T-cell (primary cell): ENCODE data around the gene GCNA. TPM values are rescaled to one million over a fixed set of nuclear protein-coding genes. Genes with fewer than 3 reads are reported as not detected.
A peak's percentile ranks its signal among the peaks of the same experiment; 100 is the strongest.
"Not testable (repeated sequence)": the region's sequence is repeated elsewhere in the genome, so short reads cannot be mapped to it uniquely, and the experiment has no call there.

ENCODE experiments used
- ATAC-seq, 4 experiments: fragments of 200-7000 bp in 3 of 4; fragments of 150-1000 bp in 1 of 4; cut with Tn5 transposase; replicated peaks in 1 of 4; 1 replicate in 3 of 4; 2 replicates in 1 of 4; pipeline ENCODE4 v1.10.0; 2021; ENCODE audit warnings: moderate library complexity in 3 of 4, mild to moderate bottlenecking in 2 of 4, moderate number of reproducible peaks in 1 of 4
- CTCF ChIA-PET, 2 donors: fragments of 300-600 bp; sonication (Branson Sonifier 250); formaldehyde crosslinking; loops; one replicate each; lab custom pipeline; 2022; ENCODE audit warnings: antibody characterized with exemption in 2 of 2; lab: Charles Lee
- POLR2A ChIA-PET, 2 donors: fragments of 300-600 bp; sonication (Branson Sonifier 250); formaldehyde crosslinking; loops; one replicate each; lab custom pipeline; 2022; ENCODE audit warnings: antibody characterized with exemption in 2 of 2; lab: Charles Lee
- DNase-seq, 35 experiments: peaks; one replicate each; pipeline versions ENCODE4 v3.0.0 to v3.0.0-alpha.2; 2013 to 2023
- H3K27ac ChIP-seq: one replicate; pipeline ENCODE4 v1.5.1; 2013; ENCODE audit warnings: low read length
- H3K27me3 ChIP-seq, 2 experiments: replicated peaks in 1 of 2; 1 replicate in 1 of 2; 2 replicates in 1 of 2; pipeline versions ENCODE4 v1.6.1 to v1.7.0; 2013; ENCODE audit warnings: low read length in 1 of 2, mixed read lengths in 1 of 2; ENCODE audit not compliant: control insufficient read depth in 2 of 2, insufficient read depth in 2 of 2; ENCODE audit errors: extremely low read depth in 1 of 2
- H3K36me3 ChIP-seq, 2 donors: 1 replicate in 1 of 2; 2 replicates in 1 of 2; pipeline versions ENCODE4 v1.6.1 to v1.7.0; 2013; ENCODE audit warnings: low read length in 1 of 2; ENCODE audit not compliant: control insufficient read depth in 2 of 2, insufficient read depth in 1 of 2; ENCODE audit errors: extremely low read depth in 1 of 2
- H3K4me1 ChIP-seq, 2 experiments: 1 replicate in 1 of 2; 2 replicates in 1 of 2; pipeline versions ENCODE4 v1.6.1 to v1.7.0; 2013; ENCODE audit warnings: low read length in 2 of 2, mixed read lengths in 1 of 2; ENCODE audit not compliant: insufficient read depth in 2 of 2, control insufficient read depth in 1 of 2; ENCODE audit errors: extremely low read depth in 1 of 2
- H3K4me3 ChIP-seq, 2 donors: 1 replicate in 1 of 2; 2 replicates in 1 of 2; pipeline versions ENCODE4 v1.5.1 to v1.7.0; 2013; ENCODE audit warnings: mild to moderate bottlenecking in 2 of 2, low read length in 1 of 2, moderate library complexity in 1 of 2; ENCODE audit not compliant: control insufficient read depth in 1 of 2; ENCODE audit errors: extremely low read depth in 1 of 2
- H3K9me3 ChIP-seq: 2 replicates; pipeline ENCODE4 v1.7.0; 2013
- H3K27ac Mint-ChIP-seq, 2 donors: one replicate each; pipeline ENCODE4 v1.8.0; 2020 to 2021; ENCODE audit warnings: mild to moderate bottlenecking in 2 of 2, mixed read lengths in 2 of 2
- H3K27me3 Mint-ChIP-seq, 2 donors: one replicate each; pipeline ENCODE4 v1.8.0; 2021 to 2022; ENCODE audit warnings: mixed read lengths in 2 of 2
- H3K36me3 Mint-ChIP-seq: one replicate; pipeline ENCODE4 v1.8.0; 2021; ENCODE audit warnings: mixed read lengths
- H3K4me1 Mint-ChIP-seq, 3 donors: one replicate each; pipeline ENCODE4 v1.8.0; 2020 to 2022; ENCODE audit warnings: mixed read lengths in 3 of 3, mild to moderate bottlenecking in 1 of 3
- H3K4me3 Mint-ChIP-seq, 3 donors: one replicate each; pipeline ENCODE4 v1.8.0; 2020 to 2022; ENCODE audit warnings: mild to moderate bottlenecking in 3 of 3, mixed read lengths in 3 of 3, moderate library complexity in 3 of 3
- H3K9me3 Mint-ChIP-seq, 3 donors: one replicate each; pipeline ENCODE4 v1.8.0; 2020 to 2022; ENCODE audit warnings: mixed read lengths in 3 of 3
- WGBS: methylation state at CpG from one replicate; pipeline ENCODE4 v1.1.5; 2013; ENCODE audit warnings: missing lambda C conversion rate; ENCODE audit not compliant: insufficient coverage; 5-methylcytosine and 5-hydroxymethylcytosine counted together
- total RNA-seq, 35 experiments: library from RNA in 6 of 35; stranded (reverse) in 6 of 35; fragments of 120-200 nt in 1 of 35; gene quantifications; one replicate each; pipeline versions ENCODE4 v1.2.1 to v1.2.4 and lab custom pipeline; 2013 to 2026

The GCNA gene
- total RNA-seq, 5 donors from 2014 or later (not counting 1 experiment from before 2014, with no cell fraction given) = 5.2 to 8.6 (median 5.6) TPM

- Mint-ChIP-seq H3K27me3 (peaks cover 0 to 3% of the 10 kb centered on the region in 2 donors), H3K4me3 (no peak overlapping the region), H3K27ac (no peak overlapping the region), H3K4me1 (peaks cover 0 to 5% (median 0%) of the 10 kb centered on the region in 3 donors), H3K9me3 (no peaks in the 10 kb centered on the region), H3K36me3 (peaks cover 9% of the 10 kb centered on the region)
- POLR2A ChIA-PET = no interaction called here
- no CpG with 5 or more reads among the region's 5 CpGs for WGBS
- H3K27me3 ChIP-seq = no peaks in the 10 kb centered on the region
- H3K27ac ChIP-seq = no peak overlapping the region
- H3K9me3 ChIP-seq = no peaks in the 10 kb centered on the region
- no peak for DNase-seq
- no peak for ATAC-seq
- H3K36me3 ChIP-seq = peaks cover 0 to 14% of the 10 kb centered on the region in 2 donors
- peaks cover 0 to 11% of the 10 kb centered on the region in 2 experiments for H3K4me1 ChIP-seq
- H3K4me3 ChIP-seq = no peak overlapping the region
- CTCF ChIA-PET = no interaction called here
These were observed 3.0 kb downstream of the GCNA start for GRCh38 chrX:71581210-71581609.

- Mint-ChIP-seq H3K36me3 (peaks cover 3% of the 10 kb centered on the region), H3K27me3 (peaks cover 0 to 3% of the 10 kb centered on the region in 2 donors), H3K9me3 (no peaks in the 10 kb centered on the region), H3K4me3 (no peak overlapping the region), H3K27ac (peak overlapping the region in 1 of 2 donors; percentile 29), H3K4me1 (peaks cover 0 to 7% (median 0%) of the 10 kb centered on the region in 3 donors)
- no peaks in the 10 kb centered on the region for H3K36me3 ChIP-seq
- H3K4me1 ChIP-seq = no peaks in the 10 kb centered on the region
- no peak for DNase-seq
- CTCF ChIA-PET = interaction anchor here in 1 of 2 donors (1.4 kb wide), 1 partner anchor 65 kb away, joined by 3 read pairs; no protein-coding TSS in a partner anchor
- H3K9me3 ChIP-seq = no peaks in the 10 kb centered on the region
- no peak for ATAC-seq
- POLR2A ChIA-PET = no interaction called here
- no peaks in the 10 kb centered on the region for H3K27me3 ChIP-seq
- H3K27ac ChIP-seq = no peak overlapping the region
- WGBS = 100% methylated on average over 1 of the region's 2 CpGs
- H3K4me3 ChIP-seq = no peak overlapping the region
These were observed 8.7 kb downstream of the GCNA start for GRCh38 chrX:71586929-71587328.

GRCh38 chrX:71593210-71593609 is 15.0 kb downstream of the GCNA start:
- H3K4me3 Mint-ChIP-seq, CTCF ChIA-PET, H3K9me3 Mint-ChIP-seq, H3K4me1 ChIP-seq, H3K27ac Mint-ChIP-seq, ATAC-seq, H3K4me3 ChIP-seq, H3K9me3 ChIP-seq, H3K27ac ChIP-seq, POLR2A ChIA-PET, H3K27me3 ChIP-seq, H3K27me3 Mint-ChIP-seq, H3K4me1 Mint-ChIP-seq, DNase-seq: not testable (repeated sequence)
- H3K36me3 Mint-ChIP-seq = peaks cover 10% of the 10 kb centered on the region
- H3K36me3 ChIP-seq = peaks cover 0 to 14% of the 10 kb centered on the region in 2 donors
- WGBS = no CpG with 5 or more reads among the region's 8 CpGs

- Histone ChIP-seq H3K9me3 (no peaks in the 10 kb centered on the region), H3K4me1 (peaks cover 0 to 4% of the 10 kb centered on the region in 2 experiments), H3K27ac (no peak overlapping the region), H3K4me3 (no peak overlapping the region), H3K27me3 (no peaks in the 10 kb centered on the region), H3K36me3 (peaks cover 0 to 39% of the 10 kb centered on the region in 2 donors)
- Mint-ChIP-seq H3K27me3 (peaks cover 0 to 4% of the 10 kb centered on the region in 2 donors), H3K4me3 (no peak overlapping the region), H3K27ac (peak overlapping the region; percentile 29 to 36), H3K36me3 (peaks cover 40% of the 10 kb centered on the region), H3K9me3 (no peaks in the 10 kb centered on the region), H3K4me1 (peaks cover 3 to 16% (median 9%) of the 10 kb centered on the region in 3 donors)
- ATAC-seq (peak in 3 of 4 experiments; percentile 33 to 70 (median 50)), DNase-seq (peak in 1 of 35 experiments; percentile 41)
- POLR2A ChIA-PET = no interaction called here
- WGBS = no CpG with 5 or more reads among the region's 2 CpGs
- CTCF ChIA-PET = interaction anchor here (0.6 kb wide), 2 partner anchors 52 to 102 kb away, joined by 3 to 4 read pairs; no protein-coding TSS in a partner anchor
These were observed 21.7 kb downstream of the GCNA start for GRCh38 chrX:71599965-71600364.

- H3K27me3 Mint-ChIP-seq = peaks cover 0 to 11% of the 10 kb centered on the region in 2 donors
- peak overlapping the region; percentile 4 to 69 for H3K27ac Mint-ChIP-seq
- Histone ChIP-seq H3K4me3 (no peak overlapping the region), H3K4me1 (peaks cover 3 to 38% of the 10 kb centered on the region in 2 experiments), H3K36me3 (peaks cover 0 to 33% of the 10 kb centered on the region in 2 donors), H3K27ac (no peak overlapping the region), H3K9me3 (no peaks in the 10 kb centered on the region), H3K27me3 (no peaks in the 10 kb centered on the region)
- no peak for DNase-seq
- H3K36me3 Mint-ChIP-seq = peaks cover 44% of the 10 kb centered on the region
- POLR2A ChIA-PET = no interaction called here
- CTCF ChIA-PET = no interaction called here
- no peaks in the 10 kb centered on the region for H3K9me3 Mint-ChIP-seq
- 72% methylated on average over 16 of the region's 33 CpGs for WGBS
- H3K4me1 Mint-ChIP-seq = peaks cover 40 to 47% (median 44%) of the 10 kb centered on the region in 3 donors
- no peak overlapping the region for H3K4me3 Mint-ChIP-seq
- no peak for ATAC-seq
These were observed 25.4 kb downstream of the GCNA start for GRCh38 chrX:71603618-71604017.

- ChIA-PET CTCF (no interaction called here), POLR2A (no interaction called here)
- H3K9me3 Mint-ChIP-seq = no peaks in the 10 kb centered on the region
- ATAC-seq = no peak
- H3K27me3 Mint-ChIP-seq = peaks cover 0 to 13% of the 10 kb centered on the region in 2 donors
- H3K4me1 Mint-ChIP-seq = peaks cover 45 to 53% (median 49%) of the 10 kb centered on the region in 3 donors
- WGBS = 86% methylated on average over 5 of the region's 10 CpGs
- Histone ChIP-seq H3K4me1 (peaks cover 8 to 43% of the 10 kb centered on the region in 2 experiments), H3K36me3 (peaks cover 0 to 31% of the 10 kb centered on the region in 2 donors), H3K4me3 (no peak overlapping the region), H3K27me3 (no peaks in the 10 kb centered on the region), H3K27ac (no peak overlapping the region), H3K9me3 (no peaks in the 10 kb centered on the region)
- H3K27ac Mint-ChIP-seq = peak overlapping the region; percentile 70 to 95
- H3K36me3 Mint-ChIP-seq = peaks cover 47% of the 10 kb centered on the region
- H3K4me3 Mint-ChIP-seq = no peak overlapping the region
- DNase-seq = no peak
These were observed 25.9 kb downstream of the GCNA start for GRCh38 chrX:71604141-71604540.
